Calu3 (cell line): ENCODE results near the gene AP3S2. TPM values are rescaled to one million over a fixed set of nuclear protein-coding genes. Genes with fewer than 3 reads are reported as not detected.

Source experiments
- BruUV-seq: library from RNA; stranded (reverse); fragments of 400-500 nt; replicated peaks from 2 replicates; lab custom pipeline; 2021; lab: Mats Ljungman, UMichigan
- CTCF ChIA-PET: fragments of 300-600 bp; sonication (Branson Sonifier 250); formaldehyde crosslinking; loops from one replicate; lab custom pipeline; 2022; ENCODE audit warnings: antibody characterized with exemption; lab: Charles Lee
- DNase-seq: peaks from one replicate; pipeline ENCODE4 v3.0.0; 2022
- H3K27ac Mint-ChIP-seq: one replicate; pipeline ENCODE4 v1.8.0; 2022; ENCODE audit warnings: mixed read lengths; ENCODE audit not compliant: unreplicated experiment
- H3K27me3 Mint-ChIP-seq: one replicate; pipeline ENCODE4 v1.8.0; 2022; ENCODE audit warnings: mixed read lengths; ENCODE audit not compliant: unreplicated experiment
- H3K36me3 Mint-ChIP-seq: one replicate; pipeline ENCODE4 v1.8.0; 2022; ENCODE audit warnings: mild to moderate bottlenecking, moderate library complexity, mixed read lengths; ENCODE audit not compliant: insufficient read depth, unreplicated experiment
- H3K4me1 Mint-ChIP-seq: one replicate; pipeline ENCODE4 v1.8.0; 2022; ENCODE audit warnings: mild to moderate bottlenecking, low read depth, mixed read lengths; ENCODE audit not compliant: unreplicated experiment
- H3K4me3 Mint-ChIP-seq: one replicate; pipeline ENCODE4 v1.8.0; 2022; ENCODE audit warnings: mild to moderate bottlenecking, low read depth, moderate library complexity, mixed read lengths; ENCODE audit not compliant: unreplicated experiment
- H3K9me3 Mint-ChIP-seq: one replicate; pipeline ENCODE4 v1.8.0; 2022; ENCODE audit warnings: low read depth, mixed read lengths; ENCODE audit not compliant: unreplicated experiment
- intact Hi-C: fragments of 100-400 bp; cut with micrococcal nuclease; formaldehyde crosslinking; loops from one replicate; pipeline ENCODE4 v1.10.0; 2022; ENCODE audit not compliant: unreplicated experiment
- total RNA-seq: library from RNA; stranded (reverse); gene quantifications from 2 replicates; pipeline ENCODE4 v1.2.3, GENCODE V29; 2022
- TF ChIP-seq, protein P1 (sequence below): fragments of 200-600 bp; IDR thresholded peaks from one replicate; pipeline ENCODE4 v1.8.0; 2022; ENCODE audit warnings: antibody characterized with exemption; ENCODE audit not compliant: unreplicated experiment

Gene AP3S2
- total RNA-seq, 1 experiment from 2014 or later = 46.2 TPM

GRCh38 chr15:89860891-89861290 is 32.9 kb downstream of the AP3S2 start:
- Mint-ChIP-seq H3K27ac (no peak overlapping the region), H3K27me3 (no peaks in the 10 kb centered on the region), H3K4me1 (peaks cover 31% of the 10 kb centered on the region), H3K36me3 (peaks cover 24% of the 10 kb centered on the region), H3K4me3 (no peak overlapping the region), H3K9me3 (no peaks in the 10 kb centered on the region)
- no TSS peak for BruUV-seq
- TF ChIP-seq, protein P1, sequence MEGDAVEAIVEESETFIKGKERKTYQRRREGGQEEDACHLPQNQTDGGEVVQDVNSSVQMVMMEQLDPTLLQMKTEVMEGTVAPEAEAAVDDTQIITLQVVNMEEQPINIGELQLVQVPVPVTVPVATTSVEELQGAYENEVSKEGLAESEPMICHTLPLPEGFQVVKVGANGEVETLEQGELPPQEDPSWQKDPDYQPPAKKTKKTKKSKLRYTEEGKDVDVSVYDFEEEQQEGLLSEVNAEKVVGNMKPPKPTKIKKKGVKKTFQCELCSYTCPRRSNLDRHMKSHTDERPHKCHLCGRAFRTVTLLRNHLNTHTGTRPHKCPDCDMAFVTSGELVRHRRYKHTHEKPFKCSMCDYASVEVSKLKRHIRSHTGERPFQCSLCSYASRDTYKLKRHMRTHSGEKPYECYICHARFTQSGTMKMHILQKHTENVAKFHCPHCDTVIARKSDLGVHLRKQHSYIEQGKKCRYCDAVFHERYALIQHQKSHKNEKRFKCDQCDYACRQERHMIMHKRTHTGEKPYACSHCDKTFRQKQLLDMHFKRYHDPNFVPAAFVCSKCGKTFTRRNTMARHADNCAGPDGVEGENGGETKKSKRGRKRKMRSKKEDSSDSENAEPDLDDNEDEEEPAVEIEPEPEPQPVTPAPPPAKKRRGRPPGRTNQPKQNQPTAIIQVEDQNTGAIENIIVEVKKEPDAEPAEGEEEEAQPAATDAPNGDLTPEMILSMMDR = no peak
- no peak for DNase-seq
- CTCF ChIA-PET = interaction anchor here (1.4 kb wide), 1 partner anchor 99 kb away, joined by 5 read pairs; no protein-coding TSS in a partner anchor
- intact Hi-C loops = no loop called here

DNA sequence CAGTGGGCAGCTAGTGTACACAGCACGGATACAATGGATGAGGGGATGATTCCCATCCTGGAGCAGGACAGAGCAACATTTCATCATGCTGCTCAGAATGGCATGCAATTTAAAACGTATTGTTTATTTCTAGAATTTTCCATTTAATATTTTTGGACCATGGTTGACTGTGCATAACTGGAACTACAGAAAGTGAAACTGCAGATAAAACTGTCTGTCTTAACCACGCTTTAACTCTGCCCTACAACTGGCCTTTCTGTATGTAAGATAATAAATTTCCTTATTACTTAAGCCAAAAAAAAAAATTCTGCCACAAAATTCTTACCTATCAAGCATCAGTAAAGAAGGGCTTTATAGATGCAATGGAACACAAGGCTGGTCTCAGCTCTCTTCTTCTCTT is 33.4 kb downstream of the AP3S2 start:
- DNase-seq = no peak
- TF ChIP-seq, protein P1 = no peak
- H3K4me3 Mint-ChIP-seq = no peak overlapping the region
- no TSS peak for BruUV-seq
- H3K9me3 Mint-ChIP-seq = no peaks in the 10 kb centered on the region
- H3K36me3 Mint-ChIP-seq = peaks cover 20% of the 10 kb centered on the region
- no peak overlapping the region for H3K27ac Mint-ChIP-seq
- no peaks in the 10 kb centered on the region for H3K27me3 Mint-ChIP-seq
- peaks cover 31% of the 10 kb centered on the region for H3K4me1 Mint-ChIP-seq
- CTCF ChIA-PET = interaction anchor here (1.4 kb wide), 1 partner anchor 99 kb away, joined by 5 read pairs; no protein-coding TSS in a partner anchor
- intact Hi-C loops = no loop called here

DNA sequence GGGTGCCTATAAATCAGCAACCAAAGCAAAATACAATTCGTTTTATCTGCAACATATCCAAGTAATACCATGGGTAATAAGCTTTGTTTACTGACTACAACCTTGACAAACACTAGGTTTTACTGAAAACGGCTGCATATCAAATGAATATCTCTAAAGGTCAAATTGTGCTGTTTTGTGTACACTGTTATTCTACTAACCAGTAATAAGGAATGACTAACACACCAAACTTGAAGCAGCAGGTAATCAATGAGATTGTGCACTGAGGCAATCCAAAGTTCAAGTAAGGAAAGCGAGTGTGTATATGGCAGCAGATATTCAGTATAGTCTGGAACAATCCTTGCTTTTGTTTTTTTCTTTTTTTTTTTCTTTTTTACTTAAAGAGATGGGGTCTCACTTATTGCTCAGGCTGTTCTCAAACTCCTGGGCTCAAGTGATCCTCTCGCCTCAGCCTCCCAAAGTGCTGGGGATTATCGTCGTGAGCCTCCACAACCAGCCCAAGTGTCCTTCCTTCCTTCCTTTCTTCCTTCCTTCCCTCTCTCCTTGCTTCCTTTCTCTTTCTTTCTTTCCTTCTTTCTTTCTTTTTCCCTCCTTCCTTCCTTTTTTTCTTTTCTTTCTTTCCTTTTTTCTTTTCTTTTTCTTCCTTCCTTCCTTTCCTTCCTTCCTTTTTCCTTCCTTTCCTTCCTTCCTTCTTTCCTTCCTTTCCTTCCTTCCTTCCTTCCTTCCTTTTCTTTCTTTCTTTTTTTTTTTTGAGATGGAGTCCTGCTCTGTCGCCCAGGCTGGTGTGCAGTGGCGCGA is 34.9 kb downstream of the AP3S2 start:
- no peaks in the 10 kb centered on the region for H3K9me3 Mint-ChIP-seq
- peaks cover 31% of the 10 kb centered on the region for H3K4me1 Mint-ChIP-seq
- CTCF ChIA-PET = interaction anchor here (0.6 to 2.4 kb wide), 4 partner anchors 16 to 162 kb away, joined by 3 to 10 read pairs (median 3); no protein-coding TSS in a partner anchor
- intact Hi-C loops = no loop called here
- no peak for DNase-seq
- peak overlapping the region; percentile 2 for H3K27ac Mint-ChIP-seq
- H3K36me3 Mint-ChIP-seq = peaks cover 20% of the 10 kb centered on the region
- H3K4me3 Mint-ChIP-seq = peak overlapping the region; percentile 31
- BruUV-seq = no TSS peak
- TF ChIP-seq, protein P1 = no peak
- no peaks in the 10 kb centered on the region for H3K27me3 Mint-ChIP-seq

GRCh38 chr15:89857673-89858072 is 36.1 kb downstream of the AP3S2 start:
- H3K9me3 Mint-ChIP-seq = no peaks in the 10 kb centered on the region
- TF ChIP-seq, protein P1 = no peak
- peaks cover 20% of the 10 kb centered on the region for H3K36me3 Mint-ChIP-seq
- H3K27me3 Mint-ChIP-seq = no peaks in the 10 kb centered on the region
- BruUV-seq = no TSS peak
- peak overlapping the region; percentile 36 for H3K27ac Mint-ChIP-seq
- peaks cover 32% of the 10 kb centered on the region for H3K4me1 Mint-ChIP-seq
- intact Hi-C loops = no loop called here
- peak overlapping the region; percentile 31 for H3K4me3 Mint-ChIP-seq
- peak; percentile 57 for DNase-seq
- CTCF ChIA-PET = interaction anchor here (0.5 to 2.4 kb wide), 4 partner anchors 17 to 108 kb away, joined by 3 to 10 read pairs (median 6); no protein-coding TSS in a partner anchor
